ENCODE measurements around the gene LRRN2.

The LRRN2 gene

GRCh38 chr1:204673209-204673608, 12.3 kb downstream of the LRRN2 start:
- Histone ChIP-seq H3K4me3 (ENCODE audit: low read depth, low read length) (no peak overlapping the region), H3K9me3 (ENCODE audit: control insufficient read depth, insufficient read depth, low read length) (no peaks in the 10 kb centered on the region), H3K27ac (ENCODE audit: low read depth, low read length) (no peak overlapping the region), H3K9ac (ENCODE audit: low read depth, low read length) (no peak overlapping the region), H3K4me1 (ENCODE audit: control insufficient read depth, insufficient read depth, low read length) (0 out of 2 replicates have a peak, but pooled peaks cover 3% of the 10 kb centered on the region), H3K27me3 (ENCODE audit: control insufficient read depth, insufficient read depth, low read length) (no peaks in the 10 kb centered on the region), H3K36me3 (ENCODE audit: control insufficient read depth, insufficient read depth, low read length) (no peaks in the 10 kb centered on the region)

- H3K9ac ChIP-seq (ENCODE audit: low read depth, low read length): no peak overlapping the region
- no peaks in the 10 kb centered on the region for H3K36me3 ChIP-seq (ENCODE audit: control insufficient read depth, insufficient read depth, low read length)
- no peak overlapping the region for H3K27ac ChIP-seq (ENCODE audit: low read depth, low read length)
- H3K4me1 ChIP-seq (ENCODE audit: control insufficient read depth, insufficient read depth, low read length): 0 out of 2 replicates have a peak, but pooled peaks cover 3% of the 10 kb centered on the region
- H3K4me3 ChIP-seq (ENCODE audit: low read depth, low read length): no peak overlapping the region
- H3K27me3 ChIP-seq (ENCODE audit: control insufficient read depth, insufficient read depth, low read length): no peaks in the 10 kb centered on the region
- H3K9me3 ChIP-seq (ENCODE audit: control insufficient read depth, insufficient read depth, low read length): no peaks in the 10 kb centered on the region
Measured at GRCh38 chr1:204672482-204673121, 12.9 kb downstream of the LRRN2 start.

- H3K4me3 ChIP-seq (ENCODE audit: low read depth, low read length): no peak overlapping the region
- no peaks in the 10 kb centered on the region for H3K36me3 ChIP-seq (ENCODE audit: control insufficient read depth, insufficient read depth, low read length)
- 0 out of 2 replicates have a peak, but pooled peaks cover 3% of the 10 kb centered on the region for H3K4me1 ChIP-seq (ENCODE audit: control insufficient read depth, insufficient read depth, low read length)
- no peak overlapping the region for H3K27ac ChIP-seq (ENCODE audit: low read depth, low read length)
- H3K9me3 ChIP-seq (ENCODE audit: control insufficient read depth, insufficient read depth, low read length): no peaks in the 10 kb centered on the region
- H3K27me3 ChIP-seq (ENCODE audit: control insufficient read depth, insufficient read depth, low read length): no peaks in the 10 kb centered on the region
- H3K9ac ChIP-seq (ENCODE audit: low read depth, low read length): no peak overlapping the region
Measured at GRCh38 chr1:204672069-204672468, 13.5 kb downstream of the LRRN2 start.

- H3K9me3 ChIP-seq (ENCODE audit: control insufficient read depth, insufficient read depth, low read length): no peaks in the 10 kb centered on the region
- H3K4me1 ChIP-seq (ENCODE audit: control insufficient read depth, insufficient read depth, low read length): 0 out of 2 replicates have a peak, but pooled peaks cover 3% of the 10 kb centered on the region
- no peak overlapping the region for H3K4me3 ChIP-seq (ENCODE audit: low read depth, low read length)
- H3K9ac ChIP-seq (ENCODE audit: low read depth, low read length): no peak overlapping the region
- H3K27me3 ChIP-seq (ENCODE audit: control insufficient read depth, insufficient read depth, low read length): no peaks in the 10 kb centered on the region
- no peak overlapping the region for H3K27ac ChIP-seq (ENCODE audit: low read depth, low read length)
- H3K36me3 ChIP-seq (ENCODE audit: control insufficient read depth, insufficient read depth, low read length): no peaks in the 10 kb centered on the region
Measured at GRCh38 chr1:204670152-204670927, 15.2 kb downstream of the LRRN2 start.

GRCh38 chr1:204669579-204669978, 16.0 kb downstream of the LRRN2 start:
- Histone ChIP-seq H3K4me1 (ENCODE audit: control insufficient read depth, insufficient read depth, low read length) (0 out of 2 replicates have a peak, but pooled peaks cover 3% of the 10 kb centered on the region), H3K27ac (ENCODE audit: low read depth, low read length) (no peak overlapping the region), H3K9ac (ENCODE audit: low read depth, low read length) (no peak overlapping the region), H3K36me3 (ENCODE audit: control insufficient read depth, insufficient read depth, low read length) (no peaks in the 10 kb centered on the region), H3K4me3 (ENCODE audit: low read depth, low read length) (no peak overlapping the region), H3K9me3 (ENCODE audit: control insufficient read depth, insufficient read depth, low read length) (no peaks in the 10 kb centered on the region), H3K27me3 (ENCODE audit: control insufficient read depth, insufficient read depth, low read length) (no peaks in the 10 kb centered on the region)

- H3K27me3 ChIP-seq (ENCODE audit: control insufficient read depth, insufficient read depth, low read length): no peaks in the 10 kb centered on the region
- H3K9me3 ChIP-seq (ENCODE audit: control insufficient read depth, insufficient read depth, low read length): no peaks in the 10 kb centered on the region
- H3K4me3 ChIP-seq (ENCODE audit: low read depth, low read length): no peak overlapping the region
- H3K27ac ChIP-seq (ENCODE audit: low read depth, low read length): no peak overlapping the region
- no peaks in the 10 kb centered on the region for H3K4me1 ChIP-seq (ENCODE audit: control insufficient read depth, insufficient read depth, low read length)
- H3K9ac ChIP-seq (ENCODE audit: low read depth, low read length): no peak overlapping the region
- no peaks in the 10 kb centered on the region for H3K36me3 ChIP-seq (ENCODE audit: control insufficient read depth, insufficient read depth, low read length)
Measured at GRCh38 chr1:204664384-204664651, 21.2 kb downstream of the LRRN2 start.

GRCh38 chr1:204663644-204664383, 21.7 kb downstream of the LRRN2 start:
- no peaks in the 10 kb centered on the region for H3K9me3 ChIP-seq (ENCODE audit: control insufficient read depth, insufficient read depth, low read length)
- H3K27me3 ChIP-seq (ENCODE audit: control insufficient read depth, insufficient read depth, low read length): no peaks in the 10 kb centered on the region
- no peak overlapping the region for H3K27ac ChIP-seq (ENCODE audit: low read depth, low read length)
- H3K4me3 ChIP-seq (ENCODE audit: low read depth, low read length): no peak overlapping the region
- H3K4me1 ChIP-seq (ENCODE audit: control insufficient read depth, insufficient read depth, low read length): no peaks in the 10 kb centered on the region
- H3K9ac ChIP-seq (ENCODE audit: low read depth, low read length): no peak overlapping the region
- H3K36me3 ChIP-seq (ENCODE audit: control insufficient read depth, insufficient read depth, low read length): no peaks in the 10 kb centered on the region

GRCh38 chr1:204662530-204662929, 23.0 kb downstream of the LRRN2 start:
- H3K36me3 ChIP-seq (ENCODE audit: control insufficient read depth, insufficient read depth, low read length): no peaks in the 10 kb centered on the region
- no peaks in the 10 kb centered on the region; the same call in 1 of the 2 replicates for H3K27me3 ChIP-seq (ENCODE audit: control insufficient read depth, insufficient read depth, low read length)
- no peaks in the 10 kb centered on the region for H3K9me3 ChIP-seq (ENCODE audit: control insufficient read depth, insufficient read depth, low read length)

GRCh38 chr1:204660509-204660908, 25.0 kb downstream of the LRRN2 start:
- H3K4me1 ChIP-seq (ENCODE audit: control insufficient read depth, insufficient read depth, low read length): no peaks in the 10 kb centered on the region
- no peak overlapping the region for H3K27ac ChIP-seq (ENCODE audit: low read depth, low read length)
- no peaks in the 10 kb centered on the region for H3K36me3 ChIP-seq (ENCODE audit: control insufficient read depth, insufficient read depth, low read length)
- no peaks in the 10 kb centered on the region for H3K9me3 ChIP-seq (ENCODE audit: control insufficient read depth, insufficient read depth, low read length)
- no peak overlapping the region for H3K9ac ChIP-seq (ENCODE audit: low read depth, low read length)
- no peaks in the 10 kb centered on the region; the same call in 1 of the 2 replicates for H3K27me3 ChIP-seq (ENCODE audit: control insufficient read depth, insufficient read depth, low read length)
- no peak overlapping the region for H3K4me3 ChIP-seq (ENCODE audit: low read depth, low read length)

More at GRCh38 chr1:204662530-204662929, 23.0 kb downstream of the LRRN2 start:
- H3K4me3 ChIP-seq (ENCODE audit: low read depth, low read length): no peak overlapping the region
- no peak overlapping the region for H3K27ac ChIP-seq (ENCODE audit: low read depth, low read length)
- H3K4me1 ChIP-seq (ENCODE audit: control insufficient read depth, insufficient read depth, low read length): no peaks in the 10 kb centered on the region
- no peak overlapping the region for H3K9ac ChIP-seq (ENCODE audit: low read depth, low read length)

- peaks cover 1% of the 10 kb centered on the region; the same call in 1 of the 2 replicates for H3K27me3 ChIP-seq (ENCODE audit: control insufficient read depth, insufficient read depth, low read length)
Measured at GRCh38 chr1:204659056-204659455, 26.5 kb downstream of the LRRN2 start.

GRCh38 chr1:204658295-204658694, 27.2 kb downstream of the LRRN2 start:
- H3K27me3 ChIP-seq (ENCODE audit: control insufficient read depth, insufficient read depth, low read length): peaks cover 6% of the 10 kb centered on the region; the same call in 1 of the 2 replicates

More at GRCh38 chr1:204659056-204659455, 26.5 kb downstream of the LRRN2 start:
- Histone ChIP-seq H3K36me3 (ENCODE audit: control insufficient read depth, insufficient read depth, low read length) (no peaks in the 10 kb centered on the region), H3K9me3 (ENCODE audit: control insufficient read depth, insufficient read depth, low read length) (no peaks in the 10 kb centered on the region), H3K4me1 (ENCODE audit: control insufficient read depth, insufficient read depth, low read length) (no peaks in the 10 kb centered on the region), H3K9ac (ENCODE audit: low read depth, low read length) (no peak overlapping the region), H3K27ac (ENCODE audit: low read depth, low read length) (no peak overlapping the region), H3K4me3 (ENCODE audit: low read depth, low read length) (no peak overlapping the region)

More at GRCh38 chr1:204658295-204658694, 27.2 kb downstream of the LRRN2 start:
- no peaks in the 10 kb centered on the region for H3K36me3 ChIP-seq (ENCODE audit: control insufficient read depth, insufficient read depth, low read length)
- H3K4me1 ChIP-seq (ENCODE audit: control insufficient read depth, insufficient read depth, low read length): peaks cover under 1% of the 10 kb centered on the region; the same call in 1 of the 2 replicates
- H3K27ac ChIP-seq (ENCODE audit: low read depth, low read length): no peak overlapping the region
- no peak overlapping the region for H3K9ac ChIP-seq (ENCODE audit: low read depth, low read length)
- H3K9me3 ChIP-seq (ENCODE audit: control insufficient read depth, insufficient read depth, low read length): no peaks in the 10 kb centered on the region
- H3K4me3 ChIP-seq (ENCODE audit: low read depth, low read length): no peak overlapping the region

All from HUES48 (cell line).